ENCODE measurements around the gene FANCI. TPM values are rescaled to one million over a fixed set of nuclear protein-coding genes. Genes with fewer than 3 reads are reported as not detected.

Gene FANCI
- total and polyA plus RNA-seq, 2 donors = 4.3 to 31.5 TPM

- 1% methylated on average over 14 of the region's 14 CpGs for WGBS
- no peak overlapping the region for H3K4me3 ChIP-seq (ENCODE audit: low read depth, low read length)
- H3K27ac ChIP-seq (ENCODE audit: low read depth) = no peak overlapping the region
- H3K36me3 ChIP-seq (ENCODE audit: insufficient read depth) = no peaks in the 10 kb centered on the region
- DNase-seq (ENCODE audit: extremely low spot score) = no peak
- no peaks in the 10 kb centered on the region for H3K4me1 ChIP-seq (ENCODE audit: insufficient read depth)
These were observed 36.9 kb upstream of the FANCI start for GRCh38 chr15:89206908-89207331.

GRCh38 chr15:89208256-89208655, 35.5 kb upstream of the FANCI start:
- H3K27ac ChIP-seq (ENCODE audit: low read depth) = no peak overlapping the region
- no peaks in the 10 kb centered on the region for H3K4me1 ChIP-seq (ENCODE audit: insufficient read depth)
- DNase-seq (ENCODE audit: extremely low spot score) = no peak
- H3K4me3 ChIP-seq (ENCODE audit: low read depth, low read length) = no peak overlapping the region
- H3K36me3 ChIP-seq (ENCODE audit: insufficient read depth) = no peaks in the 10 kb centered on the region

- H3K27ac ChIP-seq (ENCODE audit: low read depth) = no peak overlapping the region
- H3K36me3 ChIP-seq (ENCODE audit: insufficient read depth) = no peaks in the 10 kb centered on the region
- no peaks in the 10 kb centered on the region for H3K4me1 ChIP-seq (ENCODE audit: insufficient read depth)
- WGBS = 84% methylated on average over 1 of the region's 1 CpG
- no peak for DNase-seq (ENCODE audit: extremely low spot score)
- no peak overlapping the region for H3K4me3 ChIP-seq (ENCODE audit: low read depth, low read length)
These were observed 34.7 kb upstream of the FANCI start for GRCh38 chr15:89209057-89209456.

- no peak for DNase-seq (ENCODE audit: extremely low spot score)
- WGBS = 70% methylated on average over 5 of the region's 5 CpGs
- Histone ChIP-seq H3K4me3 (ENCODE audit: low read depth, low read length) (no peak overlapping the region), H3K36me3 (ENCODE audit: insufficient read depth) (no peaks in the 10 kb centered on the region), H3K4me1 (ENCODE audit: insufficient read depth) (no peaks in the 10 kb centered on the region), H3K27ac (ENCODE audit: low read depth) (no peak overlapping the region)
These were observed 32.1 kb upstream of the FANCI start for GRCh38 chr15:89211678-89212170.

- Histone ChIP-seq H3K36me3 (ENCODE audit: insufficient read depth) (no peaks in the 10 kb centered on the region), H3K27ac (ENCODE audit: low read depth) (no peak overlapping the region), H3K4me3 (ENCODE audit: low read depth, low read length) (no peak overlapping the region), H3K4me1 (ENCODE audit: insufficient read depth) (no peaks in the 10 kb centered on the region)
- 82% methylated on average over 2 of the region's 2 CpGs for WGBS
- DNase-seq (ENCODE audit: extremely low spot score) = no peak
These were observed 28.2 kb upstream of the FANCI start for GRCh38 chr15:89215627-89216026.

GRCh38 chr15:89217031-89217430, 26.7 kb upstream of the FANCI start:
- 91% methylated on average over 20 of the region's 20 CpGs for WGBS
- H3K4me3 ChIP-seq (ENCODE audit: low read depth, low read length) = no peak overlapping the region
- H3K4me1 ChIP-seq (ENCODE audit: insufficient read depth) = no peaks in the 10 kb centered on the region
- H3K27ac ChIP-seq (ENCODE audit: low read depth) = no peak overlapping the region
- DNase-seq (ENCODE audit: extremely low spot score) = no peak
- no peaks in the 10 kb centered on the region for H3K36me3 ChIP-seq (ENCODE audit: insufficient read depth)

- Histone ChIP-seq H3K27ac (ENCODE audit: low read depth) (no peak overlapping the region), H3K4me3 (ENCODE audit: low read depth, low read length) (no peak overlapping the region), H3K4me1 (ENCODE audit: insufficient read depth) (no peaks in the 10 kb centered on the region), H3K36me3 (ENCODE audit: insufficient read depth) (no peaks in the 10 kb centered on the region)
- 65% methylated on average over 6 of the region's 6 CpGs for WGBS
- no peak for DNase-seq (ENCODE audit: extremely low spot score)
These were observed 25.9 kb upstream of the FANCI start for GRCh38 chr15:89217686-89218376.

- no peak overlapping the region for H3K4me3 ChIP-seq (ENCODE audit: low read depth, low read length)
- no peak for DNase-seq (ENCODE audit: extremely low spot score)
- no peaks in the 10 kb centered on the region for H3K4me1 ChIP-seq (ENCODE audit: insufficient read depth)
- H3K36me3 ChIP-seq (ENCODE audit: insufficient read depth) = no peaks in the 10 kb centered on the region
- 88% methylated on average over 8 of the region's 8 CpGs for WGBS
- H3K27ac ChIP-seq (ENCODE audit: low read depth) = no peak overlapping the region
These were observed 25.2 kb upstream of the FANCI start for GRCh38 chr15:89218531-89218930.

GRCh38 chr15:89221543-89221942, 22.2 kb upstream of the FANCI start, which contains the start of gene RLBP1:
RLBP1 (minus strand) TSS chr15:89221579; CDS start chr15:89218975, 2,604 bp downstream.
- H3K4me3 ChIP-seq (ENCODE audit: low read depth, low read length) = no peak within 1 kb of the TSS
- no peak within 1 kb of the TSS for H3K27ac ChIP-seq (ENCODE audit: low read depth)
- 67% methylated on average over 11 of the region's 11 CpGs for WGBS
- H3K36me3 ChIP-seq (ENCODE audit: insufficient read depth) = no peaks in the 10 kb centered on the region
- no peak for DNase-seq (ENCODE audit: extremely low spot score)
- H3K4me1 ChIP-seq (ENCODE audit: insufficient read depth) = no peaks in the 10 kb centered on the region

GRCh38 chr15:89225588-89225987, 18.2 kb upstream of the FANCI start:
- Histone ChIP-seq H3K4me1 (ENCODE audit: insufficient read depth) (no peaks in the 10 kb centered on the region), H3K36me3 (ENCODE audit: insufficient read depth) (no peaks in the 10 kb centered on the region), H3K27ac (ENCODE audit: low read depth) (no peak overlapping the region), H3K4me3 (ENCODE audit: low read depth, low read length) (no peak overlapping the region)
- no peak for DNase-seq (ENCODE audit: extremely low spot score)
- 92% methylated on average over 5 of the region's 5 CpGs for WGBS

- H3K4me1 ChIP-seq (ENCODE audit: insufficient read depth) = no peaks in the 10 kb centered on the region
- H3K4me3 ChIP-seq (ENCODE audit: low read depth, low read length) = no peak overlapping the region
- 84% methylated on average over 14 of the region's 14 CpGs for WGBS
- H3K27ac ChIP-seq (ENCODE audit: low read depth) = no peak overlapping the region
- DNase-seq (ENCODE audit: extremely low spot score) = no peak
- H3K36me3 ChIP-seq (ENCODE audit: insufficient read depth) = no peaks in the 10 kb centered on the region
These were observed 17.2 kb upstream of the FANCI start for GRCh38 chr15:89226359-89227221.

GRCh38 chr15:89227425-89227824, 16.4 kb upstream of the FANCI start:
- Histone ChIP-seq H3K4me1 (ENCODE audit: insufficient read depth) (no peaks in the 10 kb centered on the region), H3K27ac (ENCODE audit: low read depth) (no peak overlapping the region), H3K36me3 (ENCODE audit: insufficient read depth) (no peaks in the 10 kb centered on the region), H3K4me3 (ENCODE audit: low read depth, low read length) (no peak overlapping the region)
- no peak for DNase-seq (ENCODE audit: extremely low spot score)
- 74% methylated on average over 7 of the region's 7 CpGs for WGBS

GRCh38 chr15:89230277-89230676, 13.5 kb upstream of the FANCI start:
- WGBS = 37% methylated on average over 5 of the region's 5 CpGs
- Histone ChIP-seq H3K36me3 (ENCODE audit: insufficient read depth) (no peaks in the 10 kb centered on the region), H3K4me3 (ENCODE audit: low read depth, low read length) (no peak overlapping the region), H3K4me1 (ENCODE audit: insufficient read depth) (no peaks in the 10 kb centered on the region), H3K27ac (ENCODE audit: low read depth) (no peak overlapping the region)
- no peak for DNase-seq (ENCODE audit: extremely low spot score)

GRCh38 chr15:89231832-89232231, 11.9 kb upstream of the FANCI start:
- DNase-seq (ENCODE audit: extremely low spot score) = no peak
- Histone ChIP-seq H3K4me3 (ENCODE audit: low read depth, low read length) (no peak overlapping the region), H3K27ac (ENCODE audit: low read depth) (no peak overlapping the region), H3K4me1 (ENCODE audit: insufficient read depth) (no peaks in the 10 kb centered on the region), H3K36me3 (ENCODE audit: insufficient read depth) (no peaks in the 10 kb centered on the region)
